HUES48 (cell line): ENCODE measurements around the gene TENM4.
"Not testable (repeated sequence)": the region's sequence is repeated elsewhere in the genome, so short reads cannot be mapped to it uniquely, and the experiment has no call there.

Experiments
- H3K27ac ChIP-seq: one replicate; pipeline ENCODE4 v1.7.0; 2013; ENCODE audit warnings: low read depth, low read length, inconsistent platforms
- H3K27me3 ChIP-seq: 2 replicates; pipeline ENCODE4 v1.6.1; 2013; ENCODE audit warnings: mild to moderate bottlenecking, low read length; ENCODE audit not compliant: control insufficient read depth, insufficient read depth
- H3K36me3 ChIP-seq: 2 replicates; pipeline ENCODE4 v1.6.1; 2013; ENCODE audit warnings: low read length; ENCODE audit not compliant: control insufficient read depth, insufficient read depth
- H3K4me1 ChIP-seq: 2 replicates; pipeline ENCODE4 v1.6.1; 2013; ENCODE audit warnings: mild to moderate bottlenecking, low read length; ENCODE audit not compliant: control insufficient read depth, insufficient read depth
- H3K4me3 ChIP-seq: 2 replicates; pipeline ENCODE4 v1.5.1; 2013; ENCODE audit warnings: mild to moderate bottlenecking, low read depth, low read length
- H3K9ac ChIP-seq: 2 replicates; pipeline ENCODE4 v1.6.1; 2013; ENCODE audit warnings: mild to moderate bottlenecking, low read depth, low read length, moderate library complexity
- H3K9me3 ChIP-seq: 2 replicates; pipeline ENCODE4 v1.6.1; 2013; ENCODE audit warnings: low read length; ENCODE audit not compliant: control insufficient read depth, insufficient read depth

Gene TENM4

DNA sequence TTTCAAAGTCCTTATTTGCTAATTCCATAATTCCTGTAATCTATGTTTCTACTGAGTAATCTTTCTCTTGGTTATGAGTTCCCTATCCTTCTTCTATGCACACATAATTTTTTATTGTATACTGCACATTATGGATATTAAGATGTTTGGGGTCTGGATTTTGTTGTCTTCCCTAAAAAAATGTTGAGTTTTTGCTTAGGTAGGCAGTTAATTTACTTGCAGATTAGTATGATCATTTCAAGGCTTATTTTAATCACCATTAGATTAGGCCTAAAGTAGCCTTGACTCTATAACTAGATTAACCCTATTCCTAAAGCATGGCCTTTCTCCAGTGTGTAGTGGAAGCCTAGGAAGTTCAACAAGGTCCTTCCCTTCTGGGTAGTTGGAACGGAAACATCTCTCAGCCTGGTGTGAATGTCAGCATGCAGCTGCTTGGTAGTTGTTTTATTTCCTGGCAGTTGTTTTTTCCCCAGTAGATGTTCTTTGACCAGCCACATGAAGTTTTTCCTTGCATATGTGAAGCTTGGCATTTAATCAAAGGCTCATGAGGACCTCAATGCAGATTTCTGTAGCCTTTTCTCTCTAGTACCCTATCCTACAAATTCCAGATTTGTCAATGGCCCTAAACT is 446.9 kb downstream of the TENM4 start:
- Histone ChIP-seq H3K27ac (no peak overlapping the region), H3K9me3 (no peaks in the 10 kb centered on the region; the same call in 1 of the 2 replicates), H3K4me3 (no peak overlapping the region), H3K4me1 (no peaks in the 10 kb centered on the region), H3K9ac (no peak overlapping the region), H3K36me3 (no peaks in the 10 kb centered on the region), H3K27me3 (no peaks in the 10 kb centered on the region)

DNA sequence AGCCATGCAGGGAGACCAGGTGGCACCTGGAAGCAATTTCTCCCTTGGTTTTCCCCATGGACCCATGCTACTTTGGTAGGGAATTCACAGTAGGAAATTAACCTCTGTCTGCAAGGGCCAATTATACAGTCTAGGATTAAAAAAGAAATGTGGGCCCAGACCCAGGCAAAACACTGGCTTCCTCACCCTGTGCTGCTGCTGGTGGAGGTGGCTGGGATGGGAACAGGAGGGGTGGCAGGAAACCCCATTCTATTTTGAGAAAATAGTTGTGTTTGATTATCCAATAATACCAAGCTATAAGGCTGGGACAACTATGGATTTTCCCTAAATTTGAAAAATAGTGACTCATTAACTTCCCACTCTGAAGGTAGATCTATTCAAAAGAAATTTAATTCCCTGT is 449.1 kb downstream of the TENM4 start:
- Histone ChIP-seq H3K27ac (no peak overlapping the region), H3K27me3 (no peaks in the 10 kb centered on the region), H3K4me1 (no peaks in the 10 kb centered on the region), H3K9ac (no peak overlapping the region), H3K36me3 (no peaks in the 10 kb centered on the region), H3K9me3 (no peaks in the 10 kb centered on the region), H3K4me3 (no peak overlapping the region)

DNA sequence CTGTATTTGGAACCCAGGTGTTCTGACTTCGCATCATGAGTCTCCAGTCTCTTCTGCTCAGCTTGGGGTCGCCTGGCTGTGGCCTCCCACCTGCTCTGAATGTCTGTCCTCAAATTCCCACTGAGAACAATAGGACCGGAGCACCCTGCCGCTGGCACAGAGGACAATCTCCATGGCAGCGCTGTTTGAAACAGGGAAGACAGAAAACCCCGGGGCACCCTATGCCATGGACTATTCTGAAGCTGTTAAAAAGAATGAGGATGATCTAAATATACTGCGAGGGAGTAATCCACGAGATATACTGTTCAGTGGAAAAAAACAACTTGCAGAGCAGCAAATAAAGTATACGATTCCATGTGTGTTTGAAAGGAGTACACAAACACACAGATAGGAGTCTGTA is 450.6 kb downstream of the TENM4 start:
- H3K9me3 ChIP-seq = no peaks in the 10 kb centered on the region
- H3K27ac ChIP-seq = no peak overlapping the region
- H3K27me3 ChIP-seq = no peaks in the 10 kb centered on the region
- H3K4me3 ChIP-seq = no peak overlapping the region
- H3K36me3 ChIP-seq = no peaks in the 10 kb centered on the region
- no peak overlapping the region for H3K9ac ChIP-seq
- no peaks in the 10 kb centered on the region for H3K4me1 ChIP-seq

DNA sequence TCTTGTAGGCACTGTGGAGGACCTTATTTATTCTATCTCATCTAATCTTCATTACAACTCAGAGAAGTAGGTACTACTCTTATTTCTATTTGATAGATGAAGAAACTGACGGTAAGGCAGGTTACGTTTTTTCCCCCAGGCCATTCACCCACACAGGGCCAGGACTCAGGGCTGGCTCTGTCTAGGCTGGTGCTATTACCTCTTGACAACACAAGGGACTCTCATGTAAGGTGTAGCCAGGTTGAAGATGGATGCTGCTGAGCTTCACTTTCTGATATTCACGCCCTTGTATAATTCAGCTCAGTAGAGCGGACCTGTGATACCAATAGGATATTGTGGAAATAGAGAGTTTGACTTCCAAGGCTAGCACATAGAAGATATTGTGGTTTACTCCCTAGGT is 453.1 kb downstream of the TENM4 start:
- Histone ChIP-seq H3K27me3 (no peaks in the 10 kb centered on the region), H3K36me3 (no peaks in the 10 kb centered on the region), H3K9ac (no peak overlapping the region), H3K9me3 (no peaks in the 10 kb centered on the region), H3K4me1 (no peaks in the 10 kb centered on the region), H3K27ac (no peak overlapping the region), H3K4me3 (no peak overlapping the region)

DNA sequence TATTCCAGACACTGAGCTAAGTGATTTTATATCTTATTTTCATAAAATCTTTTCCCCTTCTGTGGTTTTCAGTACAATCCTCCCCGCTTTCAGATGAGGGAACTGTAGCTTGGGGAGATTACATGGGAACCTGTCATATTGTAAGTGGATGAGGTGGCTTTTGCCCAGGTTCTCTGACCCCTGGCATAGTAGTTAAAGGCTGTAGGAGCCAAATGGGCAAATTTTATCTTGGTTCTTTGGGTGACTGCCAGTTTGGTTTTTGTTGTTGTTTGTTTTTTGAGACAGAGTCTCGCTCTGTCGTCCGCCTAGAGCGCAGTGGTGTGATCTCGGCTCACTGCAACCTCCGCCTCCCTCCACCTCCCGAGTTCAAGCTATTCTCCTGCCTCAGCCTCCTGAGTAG is 454.5 kb downstream of the TENM4 start:
- Histone ChIP-seq H3K4me1 (no peaks in the 10 kb centered on the region), H3K9ac (no peak overlapping the region), H3K4me3 (no peak overlapping the region), H3K27ac (no peak overlapping the region), H3K9me3 (no peaks in the 10 kb centered on the region), H3K36me3 (no peaks in the 10 kb centered on the region), H3K27me3 (no peaks in the 10 kb centered on the region)

DNA sequence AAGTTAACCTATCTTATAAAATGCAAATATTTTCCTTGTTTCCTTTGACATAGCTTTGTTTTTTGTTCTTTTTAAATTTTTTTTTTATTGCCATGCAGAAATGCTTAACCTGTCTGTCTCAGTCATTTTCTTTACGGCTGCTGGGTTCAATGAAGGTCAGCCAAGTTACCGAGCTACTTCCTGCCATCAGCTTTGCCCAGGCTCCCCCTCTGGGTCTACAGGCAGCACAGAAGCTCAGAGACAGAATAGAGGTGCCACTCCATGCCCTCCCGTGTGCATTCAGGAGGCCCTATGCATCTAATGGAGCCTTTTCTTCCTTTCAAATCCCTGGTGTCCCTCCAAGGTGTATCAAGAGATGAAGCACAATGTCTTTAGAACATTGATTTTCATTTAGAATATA is 455.2 kb downstream of the TENM4 start:
- Histone ChIP-seq H3K27ac (no peak overlapping the region), H3K9ac (no peak overlapping the region), H3K27me3 (no peaks in the 10 kb centered on the region), H3K9me3 (no peaks in the 10 kb centered on the region), H3K4me3 (no peak overlapping the region), H3K4me1 (no peaks in the 10 kb centered on the region), H3K36me3 (no peaks in the 10 kb centered on the region)

DNA sequence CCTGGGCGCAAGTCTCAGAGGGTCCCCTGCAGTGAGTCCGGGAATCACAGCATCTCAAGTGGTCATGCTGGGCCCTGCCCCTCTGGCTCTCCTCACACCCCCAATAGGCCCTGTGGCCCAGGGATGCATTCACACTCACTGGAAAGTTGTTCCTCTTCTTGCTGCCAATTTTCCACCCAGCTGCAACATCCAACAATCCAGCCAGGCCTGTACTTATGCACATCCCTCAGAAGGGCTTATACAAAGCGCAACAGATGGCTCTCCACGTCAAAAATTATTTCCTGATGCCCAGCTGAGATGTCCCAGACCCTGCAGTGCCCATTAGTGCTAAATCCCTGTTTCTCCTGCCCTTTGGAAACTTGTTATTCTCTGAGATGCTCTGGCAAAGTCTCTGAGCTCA is 458.4 kb downstream of the TENM4 start:
- H3K4me1 ChIP-seq = no peaks in the 10 kb centered on the region
- no peak overlapping the region for H3K9ac ChIP-seq
- H3K4me3 ChIP-seq = no peak overlapping the region
- no peaks in the 10 kb centered on the region for H3K36me3 ChIP-seq
- no peaks in the 10 kb centered on the region for H3K9me3 ChIP-seq
- H3K27me3 ChIP-seq = no peaks in the 10 kb centered on the region
- no peak overlapping the region for H3K27ac ChIP-seq

DNA sequence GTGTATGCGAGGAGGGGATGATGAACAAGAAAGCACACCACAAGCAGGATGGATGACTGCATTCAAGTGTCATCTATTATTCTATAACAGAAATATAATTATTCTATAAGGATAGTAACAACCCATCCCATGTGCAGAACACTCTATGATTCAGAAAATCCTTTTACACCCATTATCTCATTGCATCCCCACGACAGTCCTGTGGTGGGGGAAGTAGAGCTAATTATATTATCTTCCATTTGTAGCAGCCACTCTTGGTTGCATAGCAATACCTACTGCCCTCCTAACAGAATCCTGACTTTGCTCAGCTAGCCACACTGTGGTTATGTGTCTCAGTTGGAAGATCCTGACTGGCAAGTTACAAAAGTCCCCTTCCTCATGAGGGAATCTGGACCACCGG is 459.7 kb downstream of the TENM4 start:
- Histone ChIP-seq H3K27me3 (no peaks in the 10 kb centered on the region), H3K9me3 (no peaks in the 10 kb centered on the region), H3K27ac (no peak overlapping the region), H3K9ac (no peak overlapping the region), H3K4me3 (no peak overlapping the region), H3K36me3 (no peaks in the 10 kb centered on the region), H3K4me1 (no peaks in the 10 kb centered on the region)

DNA sequence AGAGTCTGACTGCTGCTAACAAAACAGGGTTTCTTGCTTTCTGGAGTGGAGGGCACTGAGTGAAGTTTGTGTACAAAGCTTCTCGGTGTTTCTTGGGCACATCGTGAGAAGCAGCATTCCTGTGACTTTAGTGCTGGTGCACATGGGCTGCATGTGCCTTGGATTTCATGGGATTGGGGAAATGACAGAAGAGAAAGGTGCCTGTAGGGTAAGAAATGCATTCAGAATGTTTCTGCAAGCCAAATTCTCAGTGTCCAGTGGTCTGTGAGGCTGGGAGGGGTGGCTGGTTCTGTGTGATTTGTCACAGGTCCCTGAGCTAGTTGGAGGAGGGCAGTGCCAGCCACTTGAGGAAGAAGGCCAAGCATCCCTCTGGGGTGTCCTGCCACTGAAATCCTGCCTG is 462.0 kb downstream of the TENM4 start:
- peaks cover 7% of the 10 kb centered on the region for H3K4me1 ChIP-seq
- no peak overlapping the region for H3K27ac ChIP-seq
- no peaks in the 10 kb centered on the region for H3K27me3 ChIP-seq
- H3K36me3 ChIP-seq = no peaks in the 10 kb centered on the region
- no peak overlapping the region for H3K9ac ChIP-seq
- no peaks in the 10 kb centered on the region for H3K9me3 ChIP-seq
- H3K4me3 ChIP-seq = no peak overlapping the region

DNA sequence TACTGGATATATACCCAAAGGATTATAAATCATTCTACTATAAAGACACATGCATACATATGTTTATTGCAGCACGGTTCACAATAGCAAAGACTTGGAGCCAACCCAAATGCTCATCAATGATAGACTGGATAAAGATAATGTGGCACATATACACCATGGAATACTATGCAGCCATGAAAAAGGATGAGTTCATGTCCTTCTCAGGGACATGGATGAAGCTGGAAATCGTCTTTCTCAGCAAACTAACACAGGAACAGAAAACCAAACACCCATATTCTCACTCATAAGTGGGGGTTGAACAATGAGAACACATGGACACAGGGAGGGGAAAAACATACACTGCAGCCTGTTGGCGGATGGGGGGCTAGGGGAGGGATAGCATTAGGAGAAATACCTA is 463.0 kb downstream of the TENM4 start:
- H3K4me3 ChIP-seq, H3K9me3 ChIP-seq, H3K27me3 ChIP-seq, H3K9ac ChIP-seq, H3K36me3 ChIP-seq, H3K27ac ChIP-seq: not testable (repeated sequence)
- H3K4me1 ChIP-seq = peaks cover 14% of the 10 kb centered on the region

DNA sequence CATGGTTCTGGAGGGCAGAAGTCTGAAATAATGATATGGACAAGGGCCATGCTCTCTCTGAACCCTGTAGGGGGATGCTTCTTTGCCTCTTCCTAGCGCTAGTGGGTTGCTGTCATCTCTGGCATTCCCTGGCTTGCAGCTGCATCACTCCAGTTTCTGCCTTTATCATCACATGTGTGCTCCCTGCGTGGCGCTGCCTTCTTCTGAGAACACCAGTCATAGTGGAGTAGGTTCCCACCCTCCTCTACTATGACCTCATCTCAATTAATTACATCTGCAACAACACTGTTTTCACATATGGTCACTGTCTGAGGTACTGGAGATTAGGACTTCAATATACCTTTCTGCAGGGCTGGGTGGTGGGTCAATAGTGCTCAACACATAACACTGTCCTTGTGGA is 463.8 kb downstream of the TENM4 start:
- no peak overlapping the region for H3K27ac ChIP-seq
- no peaks in the 10 kb centered on the region for H3K36me3 ChIP-seq
- H3K4me1 ChIP-seq = peaks cover 16% of the 10 kb centered on the region
- no peaks in the 10 kb centered on the region for H3K9me3 ChIP-seq
- H3K4me3 ChIP-seq = no peak overlapping the region
- H3K27me3 ChIP-seq = no peaks in the 10 kb centered on the region
- H3K9ac ChIP-seq = no peak overlapping the region

DNA sequence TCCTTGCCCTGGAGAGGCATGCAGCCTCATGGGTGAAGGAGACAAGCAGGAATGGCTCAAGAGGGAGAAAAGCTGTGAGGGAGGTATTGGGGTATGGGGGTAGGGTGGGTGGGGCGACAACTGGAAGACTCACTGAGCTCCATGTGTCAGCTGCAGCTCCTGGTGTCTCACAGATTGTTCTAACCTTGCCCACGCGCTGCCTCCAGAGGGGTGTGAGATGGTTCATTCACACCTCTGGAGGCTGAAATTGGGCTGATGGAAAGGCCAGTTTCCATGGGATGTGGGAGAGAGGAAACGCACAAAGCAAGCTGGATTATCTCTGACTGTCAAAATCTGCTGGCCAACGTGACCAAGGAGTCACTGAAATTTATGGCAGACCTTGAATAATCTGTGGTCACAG is 465.7 kb downstream of the TENM4 start:
- no peaks in the 10 kb centered on the region for H3K27me3 ChIP-seq
- H3K9me3 ChIP-seq = no peaks in the 10 kb centered on the region
- H3K4me1 ChIP-seq = peaks cover 16% of the 10 kb centered on the region
- no peak overlapping the region for H3K9ac ChIP-seq
- H3K27ac ChIP-seq = no peak overlapping the region
- H3K36me3 ChIP-seq = no peaks in the 10 kb centered on the region
- H3K4me3 ChIP-seq = no peak overlapping the region
